ENCODE measurements around the gene MMP19.

DNA sequence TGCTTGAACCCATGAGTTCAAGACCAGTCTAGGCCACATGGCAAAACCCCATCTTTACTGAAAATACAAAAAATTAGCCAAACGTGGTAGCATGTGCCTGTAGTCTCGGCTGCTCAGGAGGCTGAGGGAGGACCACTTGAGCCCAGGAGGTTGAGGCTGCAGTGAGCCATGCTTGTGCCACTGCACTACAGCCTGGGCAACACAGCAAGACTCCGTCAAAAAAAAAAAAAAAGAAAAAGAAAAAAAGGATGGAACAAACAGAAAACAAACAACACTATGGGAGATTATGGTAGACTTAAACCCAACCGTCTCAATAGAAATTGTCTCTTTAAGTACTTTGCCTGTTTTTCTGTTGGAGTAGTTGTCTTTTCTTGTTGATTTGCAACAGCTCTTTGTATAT lies 48.6 kb upstream of the MMP19 start:
- TF ChIP-seq GATA2 (IDR thresholded peaks at IDR 0.05; ENCODE audit: low read depth, low read length): no peak
- TF ChIP-seq GATA3 (IDR thresholded peaks at IDR 0.05; ENCODE audit: low read depth, low read length): no peak
